GM21825 (cell line): Measurements from ENCODE around the gene C9.
"Not testable (repeated sequence)": the region's sequence is repeated elsewhere in the genome, so short reads cannot be mapped to it uniquely, and the experiment has no call there.

Experiments
- ATAC-seq: cut with Tn5 transposase; IDR thresholded peaks from one replicate; pipeline ENCODE4 v1.9.1; 2021; ENCODE audit warnings: mild to moderate bottlenecking, moderate library complexity; ENCODE audit not compliant: unreplicated experiment

C9 gene

GRCh38 chr5:39364367-39364766, at the start of gene C9:
Gene C9 (minus strand): TSS chr5:39364495. CDS start chr5:39364464, 31 bp downstream.
- no peak for ATAC-seq

GRCh38 chr5:39413771-39414170, 49.5 kb upstream of the C9 start:
- ATAC-seq: no peak

- ATAC-seq: no peak
Observed at GRCh38 chr5:39412721-39413394, 48.6 kb upstream of the C9 start.

DNA sequence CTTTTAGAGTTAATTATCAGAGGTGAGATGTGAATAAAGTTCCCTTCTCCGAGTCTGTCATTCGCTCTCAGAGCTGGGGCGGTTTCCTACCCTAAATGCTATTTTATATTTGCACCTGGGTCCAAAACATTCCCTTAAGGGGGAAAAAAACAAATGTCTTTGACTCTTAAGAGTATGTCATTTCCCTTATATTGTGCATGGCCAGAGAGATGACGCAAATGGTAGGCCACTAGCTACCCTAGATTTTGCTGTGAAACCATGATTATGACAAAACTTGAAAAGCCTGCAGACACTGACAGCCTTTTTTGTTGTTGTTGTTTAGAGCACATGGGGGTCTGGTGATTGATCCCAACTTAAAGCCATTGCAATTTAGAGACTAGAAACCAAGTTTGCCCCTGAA, 47.7 kb upstream of the C9 start:
- ATAC-seq: no peak

GRCh38 chr5:39411061-39411460, 46.8 kb upstream of the C9 start:
- no peak for ATAC-seq

DNA sequence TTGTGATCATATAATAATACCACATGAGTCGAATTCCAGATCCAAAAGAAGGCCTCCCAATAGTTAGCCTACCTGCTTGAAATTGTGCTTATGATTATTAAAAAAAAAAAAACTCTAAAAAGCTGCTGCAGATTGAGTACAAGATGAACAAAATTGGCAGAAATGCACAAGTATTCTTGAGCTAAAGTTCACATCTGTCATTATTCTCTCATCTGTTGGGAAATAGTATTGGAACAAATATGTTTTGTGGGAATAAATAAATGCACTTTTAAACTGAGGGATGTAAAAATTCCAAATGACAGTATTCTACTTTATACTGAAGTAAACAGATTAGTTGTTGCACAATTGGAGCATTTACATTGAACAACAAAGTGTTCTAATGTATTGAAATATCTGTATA, 44.7 kb upstream of the C9 start:
- no peak for ATAC-seq

- no peak for ATAC-seq
Observed at GRCh38 chr5:39405083-39405843, 41.0 kb upstream of the C9 start.

GRCh38 chr5:39403761-39404160, 39.5 kb upstream of the C9 start:
- ATAC-seq: not testable (repeated sequence)

- ATAC-seq: not testable (repeated sequence)
Observed at GRCh38 chr5:39402140-39402539, 37.8 kb upstream of the C9 start.

GRCh38 chr5:39400713-39401578, 36.7 kb upstream of the C9 start:
- no peak for ATAC-seq

- no peak for ATAC-seq
Observed at GRCh38 chr5:39399135-39400036, 35.1 kb upstream of the C9 start.

DNA sequence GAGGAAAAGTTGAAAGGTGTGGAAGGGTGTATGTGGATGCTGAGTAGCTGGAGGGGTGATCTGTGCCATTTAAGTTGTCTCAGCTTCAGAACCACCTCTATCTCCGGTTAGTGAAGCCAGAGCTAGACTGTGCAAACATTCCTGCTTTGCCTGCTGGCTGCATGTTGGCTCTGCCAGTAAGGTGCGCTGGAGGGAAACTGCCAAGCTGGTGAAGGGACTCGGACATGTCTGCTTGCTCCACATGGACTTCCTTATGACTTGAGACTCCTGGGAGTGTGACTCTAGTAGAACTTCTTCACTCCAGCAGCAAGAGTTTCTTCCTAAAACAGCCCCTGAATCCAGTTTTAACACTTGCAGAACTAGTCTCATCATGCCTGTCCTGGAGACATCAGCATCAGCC, 32.5 kb upstream of the C9 start:
- no peak for ATAC-seq

DNA sequence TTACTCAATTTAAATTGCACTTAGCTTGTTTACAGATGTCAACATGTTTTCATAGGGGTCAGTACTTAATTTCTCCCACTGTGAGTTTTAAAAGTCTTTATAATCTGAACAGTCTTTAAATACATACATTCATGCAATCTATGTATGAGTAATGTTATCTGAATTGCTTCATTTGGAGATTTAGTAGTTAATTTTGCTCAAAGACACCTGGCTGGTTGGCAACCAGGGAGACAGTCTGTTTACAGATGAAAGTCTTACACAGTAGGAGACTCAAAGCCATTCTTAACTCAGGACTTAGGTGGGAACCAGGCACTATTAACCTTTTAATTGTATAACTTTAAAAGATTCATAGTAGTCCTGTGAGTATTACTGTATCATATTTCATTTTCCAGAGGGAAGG, 31.2 kb upstream of the C9 start:
- ATAC-seq: no peak

DNA sequence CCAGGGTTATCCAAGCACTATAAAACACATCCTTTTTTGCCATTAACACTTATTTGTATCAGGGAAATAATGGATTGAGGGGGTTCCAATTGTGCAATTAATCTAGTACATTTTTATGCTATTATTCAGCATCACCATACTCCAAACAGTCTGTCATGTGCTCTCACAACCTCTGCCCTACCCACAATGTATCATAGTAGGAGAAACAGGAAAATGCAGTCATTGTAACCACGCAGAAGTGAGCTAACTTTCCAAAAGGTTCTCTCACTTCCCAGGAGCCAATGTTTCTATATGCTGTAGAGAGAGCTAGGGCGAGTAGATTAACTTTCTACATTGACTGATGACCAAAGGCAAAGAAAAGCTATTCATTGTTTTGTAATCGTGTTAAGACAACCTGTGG, 30.7 kb upstream of the C9 start:
- no peak for ATAC-seq

DNA sequence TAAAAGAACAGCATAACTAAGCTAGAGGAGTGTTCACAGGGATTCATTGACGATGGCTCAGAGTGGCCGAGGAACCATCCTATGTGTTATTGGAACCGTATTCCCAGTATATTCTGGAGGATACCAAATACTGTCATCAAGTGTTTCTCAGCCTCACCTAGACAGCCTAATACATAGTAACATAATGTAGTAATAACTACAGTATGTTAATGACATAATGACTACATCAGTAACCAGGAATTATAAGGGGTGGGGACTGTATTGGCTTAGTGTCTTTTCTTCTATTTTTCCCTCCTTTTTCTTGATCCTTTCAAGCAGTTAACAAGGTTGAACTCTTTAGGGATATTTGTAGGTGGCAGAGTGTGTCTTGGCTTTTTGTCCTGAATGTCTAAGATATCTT, 26.6 kb upstream of the C9 start:
- no peak for ATAC-seq

- no peak for ATAC-seq
Observed at GRCh38 chr5:39387293-39387692, 23.0 kb upstream of the C9 start.

DNA sequence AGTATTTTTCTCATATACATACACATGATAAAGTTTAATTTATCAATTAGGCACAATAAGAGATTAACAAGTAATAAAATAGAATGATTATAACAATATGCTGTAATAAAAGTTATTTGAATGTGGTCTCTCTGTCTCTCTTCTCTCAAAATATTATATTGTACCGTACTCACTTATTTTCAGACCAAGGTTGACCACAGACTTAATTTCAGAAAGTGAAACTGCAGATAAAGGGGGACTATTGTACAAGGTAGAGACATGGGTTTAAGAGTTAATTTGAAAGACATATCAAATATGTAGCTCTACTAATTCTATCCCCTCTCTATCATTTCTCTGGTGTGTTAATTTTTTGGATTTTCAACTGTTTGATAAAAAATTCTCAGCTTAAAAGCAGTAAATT, 20.0 kb upstream of the C9 start:
- no peak for ATAC-seq

DNA sequence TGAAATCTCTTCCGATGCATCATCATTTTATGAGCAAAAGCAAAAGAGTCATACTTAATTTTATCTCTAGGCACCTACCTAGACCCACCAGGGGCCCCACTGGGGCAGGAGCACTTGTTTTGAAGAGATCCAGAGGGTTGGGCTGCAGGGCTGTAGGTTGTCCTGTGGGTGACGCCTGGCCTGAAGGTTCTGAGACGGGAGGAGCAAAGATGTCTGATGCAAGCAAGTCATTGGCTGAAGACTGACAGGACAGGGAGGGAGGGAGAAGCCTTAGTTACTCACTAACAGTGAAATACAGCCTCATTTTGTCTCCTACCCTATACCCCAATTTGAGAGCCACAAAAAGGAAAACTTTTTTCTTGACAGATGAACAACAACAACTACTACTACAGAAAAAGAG, 17.1 kb upstream of the C9 start:
- no peak for ATAC-seq

DNA sequence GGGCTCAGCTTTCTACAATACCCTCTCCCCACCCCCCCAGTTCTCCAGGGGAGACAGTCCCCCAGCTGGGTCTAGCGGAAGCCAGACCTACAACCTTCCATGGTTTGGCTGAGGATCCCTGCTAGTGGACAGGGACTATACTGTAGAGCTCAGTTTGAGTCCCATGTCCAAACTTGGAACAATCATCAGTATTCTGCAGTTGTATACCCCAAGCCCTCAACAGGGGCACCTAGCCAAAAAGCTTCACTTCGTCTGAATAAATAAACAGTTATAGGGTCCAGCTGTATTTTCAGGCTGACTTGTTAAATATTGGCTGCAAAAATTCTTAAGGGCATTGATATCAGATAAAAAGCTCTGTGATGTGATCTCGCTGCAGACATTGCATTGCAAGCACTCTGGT, 15.4 kb upstream of the C9 start:
- no peak for ATAC-seq

DNA sequence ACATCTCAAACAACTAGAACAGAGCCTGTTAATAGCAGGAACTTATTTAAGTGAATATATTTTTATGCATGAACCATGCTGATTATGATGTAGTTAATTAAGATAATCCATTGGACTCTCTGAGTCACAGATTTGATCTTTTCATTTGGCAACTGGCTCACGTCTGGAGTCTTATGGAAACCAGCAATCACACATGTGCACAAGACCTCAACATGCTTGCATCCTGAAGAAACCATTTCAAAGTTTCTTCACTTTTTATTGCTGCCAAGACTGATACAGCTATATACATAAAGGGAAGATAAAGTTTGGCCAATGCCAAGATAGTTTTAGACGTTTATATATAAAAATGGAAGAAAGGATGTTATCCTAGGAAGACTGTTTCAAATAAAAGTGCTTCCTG, 13.3 kb upstream of the C9 start:
- no peak for ATAC-seq

GRCh38 chr5:39376293-39376714, 12.0 kb upstream of the C9 start:
- no peak for ATAC-seq
